Heart left ventricle (tissue), 16 donors: ENCODE data around the gene ZBTB20. TPM values are rescaled to one million over a fixed set of nuclear protein-coding genes. Genes with fewer than 3 reads are reported as not detected.

Experiments
- ATAC-seq, 4 donors: fragments of 200-7000 bp; cut with Tn5 transposase; one replicate each; pipeline ENCODE4 v1.9.1; 2020 to 2022; ENCODE audit warnings: moderate library complexity in 4 of 4, mild to moderate bottlenecking in 3 of 4, moderate number of reproducible peaks in 1 of 4
- DNase-seq, 5 donors: peaks; one replicate each; pipeline ENCODE4 v3.0.0-alpha.2; 2020
- H3K27ac ChIP-seq, 12 donors: fragments of 200-600 bp; sonication (generic) in 4 of 12; one replicate each; pipeline versions ENCODE4 v1.5.0 to v1.8.0; 2016 to 2022; ENCODE audit warnings: mild to moderate bottlenecking in 2 of 12
- H3K27me3 ChIP-seq, 9 donors: fragments of 200-600 bp; sonication (generic) in 2 of 9; one replicate each; pipeline versions ENCODE4 v1.5.1 to v1.8.0; 2016 to 2022; ENCODE audit warnings: mild to moderate bottlenecking in 3 of 9
- H3K36me3 ChIP-seq, 9 donors: fragments of 200-600 bp; sonication (generic) in 2 of 9; one replicate each; pipeline versions ENCODE4 v1.5.0 to v1.8.0; 2018 to 2022; ENCODE audit warnings: mild to moderate bottlenecking in 2 of 9
- H3K4me1 ChIP-seq, 12 donors: fragments of 200-600 bp; sonication (generic) in 4 of 12; one replicate each; pipeline versions ENCODE4 v1.5.0 to v1.8.0; 2016 to 2022; ENCODE audit warnings: mild to moderate bottlenecking in 3 of 12
- H3K4me3 ChIP-seq, 12 donors: fragments of 200-600 bp; sonication (generic) in 4 of 12; one replicate each; pipeline versions ENCODE4 v1.5.0 to v1.8.0; 2017 to 2022; ENCODE audit warnings: mild to moderate bottlenecking in 9 of 12, moderate library complexity in 4 of 12
- H3K9me3 ChIP-seq, 12 donors: fragments of 200-600 bp; sonication (generic) in 4 of 12; one replicate each; pipeline versions ENCODE4 v1.5.0 to v1.8.0; 2016 to 2022; ENCODE audit warnings: mild to moderate bottlenecking in 1 of 12
- POLR2A ChIP-seq, 2 donors: fragments of 450-650 bp; IDR thresholded peaks; one replicate each; pipeline ENCODE4 v1.6.1; 2017; ENCODE audit warnings: antibody characterized with exemption in 2 of 2, mild to moderate bottlenecking in 2 of 2, moderate library complexity in 2 of 2
- WGBS, 4 donors: extraction: QIAGEN DNeasy Blood & Tissue Kit in 2 of 4; methylation state at CpG; one replicate each; pipeline versions ENCODE4 v1.1.5 to v1.1.7; 2013 to 2018; 5-methylcytosine and 5-hydroxymethylcytosine counted together
- intact Hi-C, 10 donors: fragments of 100-400 bp; cut with DNase I; formaldehyde crosslinking; loops; one replicate each; pipeline versions ENCODE4 v1.11.1 to v1.14.2; 2022
- polyA plus RNA-seq, 2 donors: library from polyadenylated mRNA; stranded (reverse); fragments of 200-250 nt; gene quantifications; one replicate each; pipeline ENCODE4 v1.2.3, GENCODE V29; 2013
- total RNA-seq, 9 donors: library from RNA; depleted of rRNA in 2 of 9; stranded (reverse); fragments of >200 nt in 2 of 9; fragmentation: NEBNext Ultra II Directional in 3 of 9; extraction: Animal tissue kit (Norgen Biotek cat#: 25700) in 3 of 9; gene quantifications; one replicate each; pipeline versions ENCODE4 v1.1.0 to v1.2.4, GENCODE V29; 2016 to 2023
- TF ChIP-seq, protein P1 (sequence below), 12 donors: fragments of 200-600 bp; sonication (generic) in 4 of 12; IDR thresholded peaks; one replicate each; pipeline versions ENCODE4 v1.5.0 to v1.8.0; 2018 to 2022; ENCODE audit warnings: antibody characterized with exemption in 12 of 12, mild to moderate bottlenecking in 5 of 12
- donor health status: ischemic (EF 13 %, LVEDD 7.1; RV severe dilation, severe dysfunction).
- donor health status: healthy with polysubstance abuse.
- donor health status: DM: no; HTN: yes; CAD: no.
- donor health status: DM: no; HTN: no; CAD: no.
- donor health status: ischemic (EF 25% LVEDD 6.9; RV normal size, moderate dysfunction).
- donor health status: ischemic (EF 25% LVEDD 5.7; RV mildly dilated, moderate dysfunction).
- donor health status: healthy.
- donor health status: DM: yes; HTN: yes; CAD: no.
- donor health status: ischemic (EF 35%, LVEDD 5.7; RV mildly dilated, moderate dysfunction).
- donor health status: nonischemic (EF 11% LVEDD 7.7; RV severe dilation, severe dysfunction).
- donor health status: DM: yes; HTN: yes; CAD: no.
- donor health status: PGD.
- donor health status: ischemic (EF 29% LVEDD 5.4; RV normal size, mild dysfunction).
- donor health status: nonischemic (EF 23%, LVEDD 6.1; RV moderate dilation, normal function).

ZBTB20 gene
- total and polyA plus RNA-seq, 11 donors: 6.2 to 109 (median 77.3) TPM

DNA sequence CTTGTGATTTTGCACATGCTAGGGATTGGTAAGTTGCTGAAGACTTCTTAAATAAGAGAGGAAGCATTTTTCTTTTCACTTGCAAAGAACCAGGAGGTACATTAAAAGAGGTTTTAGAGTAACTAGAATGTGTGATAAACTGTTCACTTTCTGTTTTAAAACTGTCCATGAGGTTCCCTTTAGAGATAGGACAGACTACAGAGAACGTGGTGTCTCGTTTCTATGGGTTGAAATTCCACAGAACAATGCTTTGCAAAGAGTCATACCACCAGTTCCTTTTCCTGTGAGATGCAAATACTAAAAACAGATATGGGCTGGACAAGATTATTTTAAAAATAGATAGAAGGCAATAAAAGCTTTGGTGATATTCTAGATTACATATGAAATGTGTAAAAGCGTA, 480.5 kb downstream of the ZBTB20 start:
- H3K27me3 ChIP-seq: no peaks in the 10 kb centered on the region
- 35 to 46% (median 43%) methylated on average over 3 of the region's 3 CpGs for WGBS, 4 donors
- ATAC-seq (peak; percentile 33 to 65 (median 52)), DNase-seq (no peak)
- intact Hi-C loops: no loop called here
- H3K4me3 ChIP-seq: no peak overlapping the region
- H3K36me3 ChIP-seq: no peaks in the 10 kb centered on the region
- no peak for TF ChIP-seq POLR2A (IDR thresholded peaks at IDR 0.05)
- TF ChIP-seq, protein P1, sequence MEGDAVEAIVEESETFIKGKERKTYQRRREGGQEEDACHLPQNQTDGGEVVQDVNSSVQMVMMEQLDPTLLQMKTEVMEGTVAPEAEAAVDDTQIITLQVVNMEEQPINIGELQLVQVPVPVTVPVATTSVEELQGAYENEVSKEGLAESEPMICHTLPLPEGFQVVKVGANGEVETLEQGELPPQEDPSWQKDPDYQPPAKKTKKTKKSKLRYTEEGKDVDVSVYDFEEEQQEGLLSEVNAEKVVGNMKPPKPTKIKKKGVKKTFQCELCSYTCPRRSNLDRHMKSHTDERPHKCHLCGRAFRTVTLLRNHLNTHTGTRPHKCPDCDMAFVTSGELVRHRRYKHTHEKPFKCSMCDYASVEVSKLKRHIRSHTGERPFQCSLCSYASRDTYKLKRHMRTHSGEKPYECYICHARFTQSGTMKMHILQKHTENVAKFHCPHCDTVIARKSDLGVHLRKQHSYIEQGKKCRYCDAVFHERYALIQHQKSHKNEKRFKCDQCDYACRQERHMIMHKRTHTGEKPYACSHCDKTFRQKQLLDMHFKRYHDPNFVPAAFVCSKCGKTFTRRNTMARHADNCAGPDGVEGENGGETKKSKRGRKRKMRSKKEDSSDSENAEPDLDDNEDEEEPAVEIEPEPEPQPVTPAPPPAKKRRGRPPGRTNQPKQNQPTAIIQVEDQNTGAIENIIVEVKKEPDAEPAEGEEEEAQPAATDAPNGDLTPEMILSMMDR (IDR thresholded peaks at IDR 0.05): no peak
- peak overlapping the region in 10 of 12 donors; percentile 16 to 73 (median 44) for H3K27ac ChIP-seq
- H3K9me3 ChIP-seq: peaks cover 0 to 5% (median 0%) of the 10 kb centered on the region in 12 donors
- H3K4me1 ChIP-seq: peaks cover 0 to 24% (median 16%) of the 10 kb centered on the region in 12 donors

DNA sequence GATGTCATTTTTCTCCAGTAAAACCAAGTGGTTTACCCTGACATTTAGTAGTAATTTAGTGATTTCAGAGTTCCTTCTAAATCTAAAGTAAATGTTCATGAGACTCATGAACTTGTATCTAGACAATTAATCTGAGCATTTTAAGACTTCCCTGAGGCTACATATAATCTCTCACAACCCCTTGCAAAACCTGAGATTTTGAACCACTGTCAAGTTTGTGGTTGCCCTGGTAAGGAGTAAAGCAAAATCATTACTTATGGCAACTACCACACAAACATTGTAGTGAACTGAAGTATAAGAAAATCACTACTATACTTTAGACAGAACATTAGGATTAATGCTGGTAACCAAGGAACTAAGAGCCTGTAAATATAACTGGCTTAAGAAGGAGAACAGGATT, 483.1 kb downstream of the ZBTB20 start:
- TF ChIP-seq, protein P1 (IDR thresholded peaks at IDR 0.05): no peak
- no peak for TF ChIP-seq POLR2A (IDR thresholded peaks at IDR 0.05)
- Histone ChIP-seq H3K9me3 (peaks cover 0 to 5% (median 0%) of the 10 kb centered on the region in 12 donors), H3K4me3 (no peak overlapping the region), H3K4me1 (peaks cover 0 to 49% (median 35%) of the 10 kb centered on the region in 12 donors), H3K27me3 (no peaks in the 10 kb centered on the region), H3K27ac (no peak overlapping the region), H3K36me3 (no peaks in the 10 kb centered on the region)
- intact Hi-C loops: no loop called here
- ATAC-seq (no peak), DNase-seq (no peak)

DNA sequence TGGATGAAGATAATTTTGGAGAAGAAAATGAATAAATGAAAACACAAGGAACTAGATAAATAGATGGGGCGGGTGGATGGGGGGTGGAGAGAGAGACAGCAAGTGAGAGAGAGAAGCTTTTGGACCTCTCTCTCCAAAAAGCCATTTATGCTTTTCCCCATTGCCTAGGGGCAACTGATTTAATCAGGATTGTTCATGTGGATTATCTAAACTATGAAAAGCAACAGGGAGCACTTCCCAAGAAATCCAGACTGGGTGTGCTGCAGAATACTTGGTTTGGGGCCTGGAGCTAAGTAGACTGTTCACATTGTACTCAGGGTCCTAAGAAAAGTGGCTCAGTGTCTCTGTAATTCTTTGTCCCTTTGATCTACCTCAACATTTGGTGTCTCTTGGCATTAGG, 486.3 kb downstream of the ZBTB20 start:
- Histone ChIP-seq H3K36me3 (no peaks in the 10 kb centered on the region), H3K4me1 (peaks cover 0 to 34% (median 24%) of the 10 kb centered on the region in 12 donors), H3K9me3 (peaks cover 0 to 5% (median 0%) of the 10 kb centered on the region in 12 donors), H3K27me3 (no peaks in the 10 kb centered on the region), H3K27ac (peak overlapping the region; percentile 62 to 86 (median 79)), H3K4me3 (no peak overlapping the region)
- DNase-seq (no peak), ATAC-seq (no peak)
- 87 to 88% (median 87%) methylated on average over 1 of the region's 1 CpG for WGBS, 4 donors
- no peak for TF ChIP-seq POLR2A (IDR thresholded peaks at IDR 0.05)
- TF ChIP-seq, protein P1 (IDR thresholded peaks at IDR 0.05): no peak
- intact Hi-C loops: no loop called here

DNA sequence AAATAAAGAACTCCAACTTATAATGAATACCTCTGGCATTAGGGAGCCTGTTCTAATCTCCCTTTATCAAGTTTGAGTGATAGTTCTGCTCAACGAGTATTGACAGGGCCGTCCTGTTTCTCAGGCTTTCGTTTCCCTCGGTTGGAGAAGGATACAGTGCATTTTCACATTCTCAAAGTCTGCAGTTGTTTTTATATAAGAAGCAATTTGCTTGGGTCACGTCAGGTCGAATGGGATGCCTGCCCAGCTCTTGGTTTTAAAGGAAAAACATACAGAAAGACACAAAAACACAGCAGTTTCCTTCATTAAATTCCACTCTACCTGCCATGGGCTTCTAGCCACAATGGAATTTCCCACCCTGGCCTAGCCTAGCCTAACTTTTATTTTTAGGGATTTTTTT, 487.0 kb downstream of the ZBTB20 start:
- ATAC-seq (peak in 3 of 4 donors; percentile 21 to 66 (median 45)), DNase-seq (peak in 4 of 5 donors; percentile 25 to 63 (median 51))
- Histone ChIP-seq H3K36me3 (no peaks in the 10 kb centered on the region), H3K27ac (peak overlapping the region; percentile 62 to 86 (median 79)), H3K27me3 (no peaks in the 10 kb centered on the region), H3K9me3 (peaks cover 0 to 5% (median 0%) of the 10 kb centered on the region in 12 donors), H3K4me1 (peaks cover 0 to 32% (median 24%) of the 10 kb centered on the region in 12 donors), H3K4me3 (peak overlapping the region in 7 of 12 donors; percentile 1 to 32 (median 11))
- intact Hi-C loops: no loop called here
- WGBS, 4 donors: 10 to 24% (median 14%) methylated on average over 6 of the region's 6 CpGs
- TF ChIP-seq, protein P1 (IDR thresholded peaks at IDR 0.05): no peak
- TF ChIP-seq POLR2A (IDR thresholded peaks at IDR 0.05): no peak
